Astrocyte (in vitro differentiated cells and primary cell): ENCODE data around the gene SEMA3A. TPM values are rescaled to one million over a fixed set of nuclear protein-coding genes. Genes with fewer than 3 reads are reported as not detected.
"Not testable (repeated sequence)": the region's sequence is repeated elsewhere in the genome, so short reads cannot be mapped to it uniquely, and the experiment has no call there.

Source experiments
- DNase-seq: peaks from one replicate; pipeline ENCODE4 v3.0.0-alpha.2; 2010; ENCODE audit warnings: low read depth
- FAIRE-seq: peaks from 2 replicates; lab custom pipeline; 2011; peaks lifted over from hg19 to GRCh38; lab: Jason Lieb, UNC
- H2AFZ ChIP-seq: 2 replicates; pipeline ENCODE4 v1.6.0; 2012; ENCODE audit warnings: low read depth, low read length, inconsistent platforms
- H3K27ac ChIP-seq: 2 replicates; pipeline ENCODE4 v1.5.1; 2011; ENCODE audit warnings: low read depth, low read length, inconsistent platforms
- H3K27me3 ChIP-seq: 2 replicates; pipeline ENCODE4 v1.6.0; 2011; ENCODE audit warnings: low read length, inconsistent platforms; ENCODE audit not compliant: insufficient read depth
- H3K36me3 ChIP-seq: 2 replicates; pipeline ENCODE4 v1.5.1; 2011; ENCODE audit warnings: low read length, inconsistent platforms; ENCODE audit not compliant: insufficient read depth
- H3K4me1 ChIP-seq: 2 replicates; pipeline ENCODE4 v1.5.1; 2011; ENCODE audit warnings: low read length, inconsistent platforms; ENCODE audit not compliant: insufficient read depth
- H3K4me2 ChIP-seq: 2 replicates; pipeline ENCODE4 v1.6.0; 2012; ENCODE audit warnings: low read length, inconsistent platforms
- H3K4me3 ChIP-seq: 2 replicates; pipeline ENCODE4 v1.5.1; 2011; ENCODE audit warnings: low read depth, mild to moderate bottlenecking, low read length, inconsistent platforms; ENCODE audit not compliant: insufficient read depth
- H3K79me2 ChIP-seq: 2 replicates; pipeline ENCODE4 v1.6.0; 2012; ENCODE audit warnings: mild to moderate bottlenecking, low read length, inconsistent platforms; ENCODE audit not compliant: insufficient read depth
- H3K9ac ChIP-seq: 2 replicates; pipeline ENCODE4 v1.6.0; 2012; ENCODE audit warnings: mild to moderate bottlenecking, low read length, inconsistent platforms
- H3K9me3 ChIP-seq: 2 replicates; pipeline ENCODE4 v1.5.1; 2012; ENCODE audit warnings: low read depth, mild to moderate bottlenecking, low read length, inconsistent platforms; ENCODE audit not compliant: insufficient read depth
- H4K20me1 ChIP-seq: 2 replicates; pipeline ENCODE4 v1.6.0; 2012; ENCODE audit warnings: low read length, inconsistent platforms; ENCODE audit not compliant: insufficient read depth
- H3K27ac Mint-ChIP-seq: one replicate; pipeline ENCODE4 v1.8.0; 2021; ENCODE audit warnings: mild to moderate bottlenecking, mixed read lengths; ENCODE audit not compliant: unreplicated experiment
- H3K27me3 Mint-ChIP-seq: one replicate; pipeline ENCODE4 v1.8.0; 2021; ENCODE audit warnings: low read depth, mixed read lengths; ENCODE audit not compliant: unreplicated experiment
- H3K36me3 Mint-ChIP-seq: one replicate; pipeline ENCODE4 v1.8.0; 2021; ENCODE audit warnings: low read depth, mixed read lengths; ENCODE audit not compliant: unreplicated experiment
- H3K4me1 Mint-ChIP-seq: one replicate; pipeline ENCODE4 v1.8.0; 2021; ENCODE audit warnings: low read depth, mixed read lengths; ENCODE audit not compliant: unreplicated experiment
- H3K4me3 Mint-ChIP-seq: one replicate; pipeline ENCODE4 v1.8.0; 2021; ENCODE audit warnings: mild to moderate bottlenecking, moderate library complexity, mixed read lengths; ENCODE audit not compliant: unreplicated experiment
- H3K9me3 Mint-ChIP-seq: one replicate; pipeline ENCODE4 v1.8.0; 2021; ENCODE audit warnings: mild to moderate bottlenecking, mixed read lengths; ENCODE audit not compliant: unreplicated experiment
- CTCF ChIP-seq: IDR thresholded peaks from 2 replicates; pipeline ENCODE4 v1.5.1; 2011; ENCODE audit warnings: low read depth, mild to moderate bottlenecking, inconsistent platforms, low read length, moderate library complexity; ENCODE audit not compliant: insufficient read depth
- EZH2 ChIP-seq: IDR thresholded peaks from 2 replicates; pipeline ENCODE4 v1.6.1; 2012; ENCODE audit warnings: mild to moderate bottlenecking, low read length, inconsistent platforms; ENCODE audit not compliant: insufficient read depth
- total RNA-seq: library from RNA; stranded (reverse); gene quantifications from 2 replicates; pipeline ENCODE4 v1.2.1, GENCODE V29; 2021

The SEMA3A gene
- total RNA-seq, 1 donor from 2014 or later: 31.3 TPM

DNA sequence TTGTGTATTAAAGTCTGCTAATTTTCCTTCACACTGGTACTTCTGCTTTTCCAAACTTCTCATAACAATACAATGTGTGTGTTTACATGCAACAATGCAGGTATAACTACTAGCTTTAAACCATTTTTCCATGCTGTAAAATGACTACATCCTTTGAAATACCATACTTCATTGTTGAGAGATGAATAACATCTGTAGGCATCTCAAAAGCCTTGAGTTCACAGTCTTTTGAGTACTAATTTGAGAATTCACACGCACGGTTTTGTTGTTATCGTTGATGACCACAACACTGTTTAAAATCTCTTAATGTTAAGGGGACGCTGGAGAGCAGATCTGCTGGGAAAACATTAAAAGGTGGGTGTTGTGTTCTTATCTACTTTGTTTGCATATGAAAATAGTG is 37.4 kb downstream of the SEMA3A start:
- H3K4me2 ChIP-seq: peak overlapping the region; percentile 4
- no peak overlapping the region for H3K27ac ChIP-seq
- Mint-ChIP-seq H3K27ac (no peak overlapping the region), H3K27me3 (no peaks in the 10 kb centered on the region), H3K9me3 (no peaks in the 10 kb centered on the region), H3K36me3 (no peaks in the 10 kb centered on the region), H3K4me1 (peaks cover 7% of the 10 kb centered on the region), H3K4me3 (no peak overlapping the region)
- no peak for TF ChIP-seq CTCF
- TF ChIP-seq EZH2: no peak
- DNase-seq (peak; percentile 71), FAIRE-seq (no peak)
- H4K20me1 ChIP-seq: no peaks in the 10 kb centered on the region
- peaks cover 9% of the 10 kb centered on the region for H3K79me2 ChIP-seq
- H3K4me1 ChIP-seq: peaks cover 6% of the 10 kb centered on the region
- H3K4me3 ChIP-seq: no peak overlapping the region
- no peak overlapping the region for H3K9ac ChIP-seq
- no peaks in the 10 kb centered on the region for H3K36me3 ChIP-seq
- no peaks in the 10 kb centered on the region for H3K27me3 ChIP-seq
- no peak overlapping the region for H2AFZ ChIP-seq
- no peaks in the 10 kb centered on the region for H3K9me3 ChIP-seq

- no peak overlapping the region for H3K27ac ChIP-seq
- TF ChIP-seq EZH2: no peak
- H3K4me2 ChIP-seq: no peak overlapping the region
- H3K4me3 ChIP-seq: no peak overlapping the region
- no peaks in the 10 kb centered on the region for H3K9me3 ChIP-seq
- Mint-ChIP-seq H3K4me1 (peaks cover 7% of the 10 kb centered on the region), H3K27ac (no peak overlapping the region), H3K4me3 (no peak overlapping the region), H3K9me3 (no peaks in the 10 kb centered on the region), H3K36me3 (no peaks in the 10 kb centered on the region), H3K27me3 (no peaks in the 10 kb centered on the region)
- no peak overlapping the region for H2AFZ ChIP-seq
- H3K36me3 ChIP-seq: no peaks in the 10 kb centered on the region
- no peaks in the 10 kb centered on the region for H4K20me1 ChIP-seq
- H3K27me3 ChIP-seq: no peaks in the 10 kb centered on the region
- H3K79me2 ChIP-seq: peaks cover 9% of the 10 kb centered on the region
- peaks cover 6% of the 10 kb centered on the region for H3K4me1 ChIP-seq
- FAIRE-seq (no peak), DNase-seq (peak; percentile 54)
- no peak overlapping the region for H3K9ac ChIP-seq
These were observed 39.4 kb downstream of the SEMA3A start for GRCh38 chr7:84154991-84155781.

DNA sequence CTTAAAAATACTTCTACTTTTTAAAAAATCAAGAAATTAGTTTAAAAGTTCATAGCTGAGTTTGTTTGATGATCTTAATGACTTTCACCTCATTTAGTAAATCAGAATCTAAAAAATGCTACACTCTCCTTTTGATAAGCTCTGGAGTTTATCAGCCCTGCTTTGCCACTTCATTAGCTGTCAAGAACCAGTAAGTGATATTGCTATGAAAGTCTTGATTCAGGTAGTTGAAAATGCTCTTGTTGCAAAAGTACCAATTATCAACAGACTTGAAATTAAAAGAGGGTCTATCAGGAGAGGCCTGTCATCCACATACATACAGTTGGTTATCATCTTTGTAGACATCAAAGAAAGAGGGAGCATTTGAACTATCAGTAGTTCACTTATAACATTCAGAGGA is 41.6 kb downstream of the SEMA3A start:
- Histone ChIP-seq H3K27me3 (no peaks in the 10 kb centered on the region), H2AFZ (no peak overlapping the region), H3K79me2 (peaks cover 9% of the 10 kb centered on the region), H3K27ac (no peak overlapping the region), H3K4me3 (no peak overlapping the region), H3K9ac (no peak overlapping the region), H3K9me3 (no peaks in the 10 kb centered on the region), H3K36me3 (no peaks in the 10 kb centered on the region), H3K4me1 (peaks cover 6% of the 10 kb centered on the region), H3K4me2 (no peak overlapping the region), H4K20me1 (no peaks in the 10 kb centered on the region)
- peaks cover 7% of the 10 kb centered on the region for H3K4me1 Mint-ChIP-seq
- H3K27ac Mint-ChIP-seq: no peak overlapping the region
- no peaks in the 10 kb centered on the region for H3K36me3 Mint-ChIP-seq
- H3K9me3 Mint-ChIP-seq: no peaks in the 10 kb centered on the region
- H3K27me3 Mint-ChIP-seq: no peaks in the 10 kb centered on the region
- FAIRE-seq: no peak
- no peak overlapping the region for H3K4me3 Mint-ChIP-seq
- no peak for TF ChIP-seq CTCF
- no peak for TF ChIP-seq EZH2
- DNase-seq: no peak

- not testable (repeated sequence) for H3K27me3 Mint-ChIP-seq, H3K4me3 ChIP-seq, H4K20me1 ChIP-seq, H3K27me3 ChIP-seq, H3K4me2 ChIP-seq, H3K4me1 ChIP-seq, H3K9ac ChIP-seq, H3K27ac ChIP-seq, H2AFZ ChIP-seq, H3K36me3 ChIP-seq, H3K4me1 Mint-ChIP-seq, FAIRE-seq, H3K9me3 ChIP-seq, H3K36me3 Mint-ChIP-seq, H3K9me3 Mint-ChIP-seq, DNase-seq
- H3K79me2 ChIP-seq: peaks cover 14% of the 10 kb centered on the region
- Mint-ChIP-seq H3K4me3 (peak overlapping the region; percentile 94), H3K27ac (peak overlapping the region; percentile 94)
These were observed 44.2 kb downstream of the SEMA3A start for GRCh38 chr7:84150370-84150769.
